CD4-positive, alpha-beta T cell treated with Interleukin-12 subunit alpha and Interleukin-12 subunit beta, for 1 hour (primary cell): Measurements from ENCODE around the gene FAM81A.
"Not testable (repeated sequence)": the region's sequence is repeated elsewhere in the genome, so short reads cannot be mapped to it uniquely, and the experiment has no call there.

Experiments
- DNase-seq: peaks from one replicate; pipeline ENCODE4 v3.0.0-alpha.2; 2020

Gene FAM81A

DNA sequence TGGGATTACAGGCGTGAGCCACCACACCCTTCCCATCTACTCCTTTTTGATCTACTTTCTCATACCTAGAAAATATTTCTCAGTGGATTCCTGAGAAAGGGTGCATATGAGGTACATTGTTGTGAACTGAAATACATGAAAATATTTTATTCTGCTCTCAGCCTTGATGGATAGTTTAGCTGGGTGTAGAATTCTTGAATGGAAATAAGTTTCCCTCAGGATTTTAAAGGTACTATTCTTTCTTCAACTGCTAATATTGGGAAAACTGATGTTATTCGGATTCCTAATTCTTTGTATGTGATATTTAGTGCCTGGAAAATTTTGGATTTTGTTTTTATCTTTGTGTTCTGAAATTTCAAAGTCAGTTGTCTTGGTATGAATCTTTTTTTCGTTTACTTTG is 9.1 kb upstream of the FAM81A start:
- DNase-seq, result not testable (repeated sequence)

DNA sequence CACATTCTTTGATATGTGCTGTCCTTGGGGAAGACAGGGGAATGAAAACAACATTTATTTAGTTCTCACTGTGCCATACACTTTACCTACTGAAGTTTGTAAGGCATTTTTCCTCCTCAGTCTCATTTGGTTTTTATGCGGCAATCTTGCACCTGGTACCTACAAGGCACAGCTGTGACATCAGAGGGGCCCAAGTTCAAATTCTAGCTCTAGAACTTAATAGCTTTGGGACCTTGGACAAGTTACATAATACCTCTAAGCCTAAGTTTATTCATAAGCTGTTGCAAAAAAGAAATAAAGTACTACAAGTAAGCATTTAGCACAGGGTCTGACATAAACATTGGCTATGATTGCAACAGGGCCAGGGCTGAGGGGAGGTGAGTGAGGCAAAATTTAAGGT is 5.6 kb upstream of the FAM81A start:
- no peak for DNase-seq

GRCh38 chr15:59434481-59434880 is 3.5 kb upstream of the FAM81A start:
- no peak for DNase-seq

DNA sequence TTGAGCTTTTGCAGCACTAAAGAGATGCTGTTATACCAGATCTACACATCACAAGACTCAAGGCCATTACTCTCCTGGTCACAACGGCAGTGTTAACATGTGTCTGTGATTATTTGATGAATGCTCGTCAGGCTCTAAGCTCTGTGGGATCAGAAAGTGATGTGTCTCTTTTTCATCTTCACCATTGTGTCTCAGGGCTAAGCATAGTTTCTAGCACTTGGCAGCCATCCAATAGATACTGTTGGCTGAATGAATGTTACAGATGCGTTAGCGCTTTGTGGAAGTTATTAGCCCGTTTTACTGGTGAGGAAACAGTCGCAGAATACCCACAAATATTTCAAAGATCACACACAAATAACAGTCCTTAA is 1.2 kb upstream of the FAM81A start:
- no peak for DNase-seq

- DNase-seq, result no peak
Measured at GRCh38 chr15:59437142-59437816, 707 bp upstream of the FAM81A start.

DNA sequence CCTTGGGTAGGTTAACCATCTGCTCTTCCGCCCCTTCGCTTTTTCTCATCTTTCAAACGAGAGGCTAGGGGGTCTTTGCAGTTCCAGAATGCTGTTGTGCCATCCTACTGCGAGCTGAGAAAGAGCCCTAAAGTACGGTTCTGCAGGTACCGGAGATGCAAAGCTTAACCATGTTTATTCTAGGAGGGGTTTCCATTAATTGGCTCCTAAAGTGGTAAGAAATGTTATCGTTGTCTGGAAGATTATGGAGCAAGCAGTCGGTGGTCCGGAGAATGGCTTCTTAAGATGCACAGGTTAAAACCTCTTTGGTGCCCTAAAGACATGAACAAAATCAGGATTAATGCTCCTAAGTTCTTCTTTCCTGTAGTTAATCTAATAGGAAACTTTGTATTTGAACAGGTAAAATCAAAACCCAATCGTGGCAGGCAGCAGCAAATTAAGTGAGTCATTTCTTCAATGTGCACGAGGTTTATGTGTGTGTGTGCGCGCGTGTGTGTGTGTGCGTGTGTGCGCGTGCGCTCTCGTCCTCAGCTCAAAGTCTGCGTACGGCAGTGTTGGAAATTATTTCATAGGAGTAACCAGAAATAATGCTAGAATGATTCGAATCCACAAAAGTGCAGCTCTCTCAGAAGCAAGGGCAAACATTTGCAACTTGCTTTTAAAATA is 772 bp downstream of the FAM81A start:
- no peak for DNase-seq

DNA sequence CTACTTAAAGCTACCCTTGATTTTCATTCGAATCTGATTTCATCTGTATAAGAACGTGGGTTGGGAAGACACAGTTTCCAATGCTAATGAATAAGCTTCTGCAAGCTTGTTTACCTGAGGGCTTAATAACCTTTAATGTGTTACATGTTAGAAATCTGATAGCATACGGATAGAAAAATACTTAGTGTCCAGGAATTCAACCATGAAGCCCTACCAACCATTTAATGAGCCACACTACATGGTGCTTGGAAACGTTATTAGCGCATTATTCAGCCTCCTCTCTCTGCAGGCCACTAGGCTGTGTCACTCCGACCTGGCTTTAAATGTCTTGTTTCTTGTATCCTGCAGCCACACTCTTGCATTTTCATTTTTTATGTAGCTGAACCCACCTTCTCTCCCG is 1.6 kb downstream of the FAM81A start:
- no peak for DNase-seq

GRCh38 chr15:59443341-59444072 is 5.5 kb downstream of the FAM81A start:
- DNase-seq, result no peak

GRCh38 chr15:59444081-59444835 is 6.3 kb downstream of the FAM81A start:
- DNase-seq, result no peak

DNA sequence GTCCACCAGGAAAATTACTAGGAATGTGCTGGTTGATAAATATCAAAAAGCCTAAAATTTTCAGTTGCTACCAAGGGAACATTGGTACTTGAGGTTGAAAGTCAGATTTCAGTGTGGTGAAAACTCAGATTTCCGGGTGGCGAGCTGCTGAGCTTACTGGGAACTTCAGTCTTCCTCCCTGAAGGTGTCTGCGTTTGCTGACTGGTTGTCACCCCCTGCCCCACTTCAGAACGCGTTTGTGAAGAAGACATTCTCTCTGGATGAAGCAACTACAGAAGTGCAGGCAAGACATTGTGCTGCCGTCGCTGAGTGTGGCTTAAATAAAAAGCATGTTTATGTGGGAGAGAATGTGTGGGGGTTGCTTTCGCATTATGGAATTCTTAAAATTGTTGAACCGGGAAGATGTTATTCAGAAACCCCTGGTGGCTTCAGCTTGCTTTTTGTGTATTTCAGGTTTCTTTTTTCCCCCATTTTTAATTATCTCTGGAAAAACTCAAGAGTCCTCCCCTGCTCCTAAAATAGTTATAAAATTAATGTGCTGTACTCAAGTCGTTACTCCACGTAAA is 7.1 kb downstream of the FAM81A start:
- DNase-seq, result no peak

DNA sequence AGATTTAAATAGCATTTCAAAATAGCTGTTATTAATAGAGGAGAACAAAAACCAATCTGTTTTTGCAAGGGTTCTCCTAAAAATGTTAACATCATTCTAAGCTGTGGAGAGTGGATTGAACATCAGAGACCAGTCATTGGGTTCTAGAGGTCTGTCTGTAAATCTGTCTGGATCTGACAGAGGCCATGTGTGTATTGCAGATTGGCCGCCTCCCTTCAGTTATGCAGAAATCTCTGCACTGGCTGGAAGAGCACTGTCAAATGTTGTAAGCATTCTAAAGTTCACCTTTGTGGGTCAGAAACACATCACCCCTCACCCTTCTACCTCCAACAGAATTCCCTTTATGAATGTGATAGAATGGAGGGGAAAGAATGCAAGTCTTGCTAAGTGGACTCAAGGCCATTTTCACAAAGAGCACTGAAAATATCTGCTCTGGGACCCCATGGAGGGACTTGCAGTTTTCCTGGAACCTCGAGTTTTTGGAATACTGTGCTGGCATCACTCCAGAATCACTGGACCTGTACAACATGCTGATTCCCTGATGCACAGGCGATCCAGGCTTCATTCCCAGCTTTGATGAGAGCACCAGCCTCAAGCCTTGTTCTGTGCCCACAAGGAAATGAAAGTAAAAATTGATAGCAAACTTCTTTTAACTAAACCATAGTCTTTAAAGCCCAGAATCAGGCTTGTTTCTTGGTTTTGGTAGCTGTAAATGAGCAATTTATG is 8.4 kb downstream of the FAM81A start:
- no peak for DNase-seq

DNA sequence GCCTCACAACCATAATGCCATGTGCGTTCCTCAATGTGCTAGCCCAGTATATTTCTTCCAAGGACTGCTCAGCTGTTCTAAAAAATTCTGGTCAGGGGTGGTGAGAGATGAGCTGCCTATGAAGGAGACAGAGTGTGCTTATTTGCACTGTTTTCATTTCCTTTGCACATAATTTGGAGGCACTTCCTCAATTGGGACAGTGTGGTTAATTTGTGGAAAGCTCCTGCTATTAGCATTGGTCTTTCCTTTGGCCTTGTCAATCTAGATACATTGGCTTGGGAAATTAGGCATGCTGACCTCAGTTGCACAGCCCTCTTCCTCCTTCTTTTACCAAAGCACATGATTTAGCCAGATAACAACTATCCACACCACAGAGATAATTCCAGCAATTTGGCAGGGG is 9.4 kb downstream of the FAM81A start:
- DNase-seq, result no peak

- DNase-seq, result no peak
Measured at GRCh38 chr15:59448871-59449270, 10.9 kb downstream of the FAM81A start.

DNA sequence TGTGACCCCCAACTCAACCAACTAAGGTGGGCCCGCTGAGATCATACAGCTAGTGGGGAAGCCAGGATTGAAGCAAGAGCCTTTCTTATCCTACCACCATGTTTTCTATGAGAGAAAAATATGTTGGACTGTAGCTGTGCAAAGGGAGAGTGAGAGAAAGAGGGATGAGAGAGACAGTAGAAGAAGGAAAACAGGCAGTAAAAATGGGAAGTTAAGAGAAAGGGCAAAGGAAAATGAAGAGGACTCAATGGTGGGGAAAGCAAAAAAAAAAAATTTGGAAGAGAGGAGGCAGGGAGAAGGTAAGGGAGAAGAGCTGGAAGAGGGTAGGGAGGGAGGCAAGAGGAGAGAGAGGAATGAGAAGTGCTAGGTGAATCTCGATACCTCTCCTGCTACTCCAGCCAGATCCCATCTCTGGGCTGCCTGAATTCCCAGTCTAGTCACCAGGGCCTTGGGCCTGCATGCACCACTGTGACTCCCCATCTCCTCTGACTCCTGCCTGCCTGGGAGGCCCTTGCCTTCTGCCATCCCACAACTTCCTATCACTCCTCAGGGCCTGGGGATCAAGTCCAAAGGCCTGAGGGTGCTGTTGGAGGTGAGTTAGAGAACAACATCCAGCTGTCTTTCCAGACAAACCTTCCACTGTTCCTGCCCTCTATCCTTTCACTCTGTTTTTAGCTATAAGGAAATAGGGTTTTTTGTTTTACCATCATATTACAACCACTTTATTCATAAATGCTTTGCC is 15.7 kb downstream of the FAM81A start:
- no peak for DNase-seq

DNA sequence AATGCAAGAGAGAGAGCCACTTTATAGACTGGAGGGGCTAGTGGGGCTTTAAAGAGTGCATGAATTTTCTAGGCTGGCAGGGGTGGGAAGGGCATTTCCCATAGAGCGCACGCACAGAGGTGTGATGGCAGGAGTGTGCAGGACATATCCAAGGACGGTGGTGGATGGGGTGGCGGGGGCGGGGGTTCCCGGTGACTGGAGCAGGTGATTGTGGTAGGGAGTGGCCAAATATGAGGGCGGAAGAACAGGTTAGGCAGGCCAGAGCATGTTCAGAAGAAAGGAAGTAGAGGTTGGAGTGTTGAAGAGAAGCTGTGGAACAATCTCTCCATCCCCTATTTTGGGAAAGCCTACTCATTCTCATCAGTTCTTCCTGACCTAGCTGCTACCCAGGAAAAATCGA is 18.1 kb downstream of the FAM81A start:
- no peak for DNase-seq

DNA sequence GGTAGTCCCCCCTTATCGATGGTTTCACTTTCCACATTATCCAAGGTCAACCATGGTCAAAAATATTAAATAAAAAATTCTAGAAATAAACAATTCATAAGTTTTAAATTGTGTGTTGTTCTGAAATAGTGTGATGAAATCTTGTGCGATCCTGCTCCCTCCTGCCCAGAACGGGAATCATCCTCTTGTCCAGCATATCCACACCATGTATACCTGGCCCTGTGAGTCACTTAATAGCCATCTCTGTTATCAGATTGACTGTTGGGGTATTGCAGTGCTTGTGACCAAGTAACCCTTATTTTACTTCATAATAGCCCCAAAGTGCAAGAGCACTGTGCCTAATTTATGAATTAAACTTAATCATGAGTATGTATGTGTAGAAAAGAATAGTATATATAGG is 19.1 kb downstream of the FAM81A start:
- DNase-seq, result no peak

DNA sequence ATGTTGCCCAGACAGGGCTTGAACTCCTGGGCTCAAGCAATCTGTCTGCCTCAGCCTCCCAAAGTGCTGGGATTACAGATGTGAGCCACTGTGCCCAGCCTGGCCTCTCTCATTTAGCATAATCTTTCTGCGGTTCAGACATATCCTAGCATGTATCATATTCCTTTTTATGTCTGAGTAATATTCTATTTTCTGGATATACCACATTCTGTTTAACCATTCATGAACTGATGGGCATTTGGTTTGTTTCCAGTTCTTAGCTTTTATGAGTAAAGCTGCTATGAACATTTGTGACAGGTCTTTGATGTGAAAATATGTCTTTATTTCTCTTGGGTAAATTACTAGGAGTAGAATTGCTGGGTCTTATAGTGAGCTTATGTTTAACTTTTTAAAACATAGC is 23.5 kb downstream of the FAM81A start:
- DNase-seq, result no peak

GRCh38 chr15:59473226-59473625 is 35.2 kb downstream of the FAM81A start:
- no peak for DNase-seq

DNA sequence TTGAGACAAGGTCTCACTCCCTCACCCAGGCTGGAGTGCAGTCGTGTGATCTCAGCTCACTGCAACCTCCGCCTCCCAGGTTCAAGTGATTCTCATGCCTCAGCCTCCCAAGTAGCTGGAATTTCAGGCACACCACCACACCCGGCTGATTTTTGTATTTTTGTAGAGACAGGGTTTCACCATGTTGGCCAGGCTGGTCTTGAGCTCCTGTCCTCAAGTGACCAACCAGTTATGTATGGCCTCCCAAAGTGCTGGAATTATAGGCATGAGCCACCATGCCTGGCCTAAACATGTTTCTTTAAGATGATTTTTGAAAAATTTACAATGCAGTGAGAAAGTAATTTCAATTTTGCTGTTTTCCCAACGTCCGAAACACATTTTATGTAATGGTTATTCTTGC is 37.2 kb downstream of the FAM81A start:
- DNase-seq, result not testable (repeated sequence)

DNA sequence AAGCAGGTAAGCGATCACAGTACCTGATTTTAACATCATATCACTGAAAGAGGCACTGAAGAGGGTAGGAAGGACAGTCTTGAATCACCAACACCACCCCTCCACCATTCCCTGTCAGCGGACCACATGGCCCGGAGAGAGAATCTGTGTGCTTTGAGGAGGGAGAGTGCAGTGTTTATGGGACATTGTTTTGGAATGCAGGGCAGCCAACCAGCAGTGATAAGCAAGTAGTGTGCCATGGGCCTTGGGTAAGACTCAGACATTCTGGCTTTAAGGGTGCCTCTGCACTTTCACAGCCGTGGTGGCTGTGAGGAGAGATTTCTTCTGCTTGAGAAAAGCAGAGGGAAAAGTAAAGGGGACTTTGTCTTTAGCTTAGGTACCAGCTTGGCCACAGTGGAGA is 46.4 kb downstream of the FAM81A start:
- no peak for DNase-seq

DNA sequence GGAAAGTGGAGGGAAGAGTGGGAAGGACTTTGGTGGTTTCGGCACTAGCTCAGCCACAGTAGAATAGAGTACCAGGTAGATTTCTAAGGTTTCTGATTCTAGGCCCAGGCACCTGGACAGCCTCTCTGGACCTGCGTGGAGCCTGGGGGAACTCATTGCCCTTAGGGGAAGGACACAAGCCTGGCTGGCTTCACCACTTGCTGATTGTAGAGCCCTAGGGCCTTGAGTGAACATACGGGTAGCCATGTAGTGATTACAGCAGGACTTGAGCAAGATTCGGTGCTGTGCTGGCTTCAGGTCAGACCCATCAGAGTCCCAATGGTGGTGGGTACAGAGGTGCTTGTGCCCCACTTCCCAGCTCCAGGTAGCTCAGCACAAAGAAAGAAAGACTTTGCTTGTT is 47.0 kb downstream of the FAM81A start:
- DNase-seq, result no peak

GRCh38 chr15:59489485-59489884 is 51.5 kb downstream of the FAM81A start:
- not testable (repeated sequence) for DNase-seq
